Left lobe of liver (tissue), 2 donors: ENCODE data around the gene BUD23. TPM values are rescaled to one million over a fixed set of nuclear protein-coding genes. Genes with fewer than 3 reads are reported as not detected.
A peak's percentile ranks its signal among the peaks of the same experiment; 100 is the strongest.

Experiments used
- ATAC-seq: fragments of 200-7000 bp; cut with Tn5 transposase; one replicate; pipeline ENCODE4 v1.9.1; 2020; ENCODE audit warnings: mild to moderate bottlenecking, moderate library complexity
- DNase-seq: peaks from one replicate; pipeline ENCODE4 v3.0.0-alpha.2; 2020; ENCODE audit warnings: low spot score
- total RNA-seq: library from RNA; stranded (reverse); gene quantifications from one replicate; pipeline ENCODE4 v1.2.1, GENCODE V29; 2021
- donor health status: DM: no; HTN: no; CAD: no; lungs with moderate emphysema.
- donor health status: DM: no; HTN: yes; CAD: no.

Gene BUD23
- total RNA-seq, 1 donor from 2014 or later = 28.2 TPM

DNA sequence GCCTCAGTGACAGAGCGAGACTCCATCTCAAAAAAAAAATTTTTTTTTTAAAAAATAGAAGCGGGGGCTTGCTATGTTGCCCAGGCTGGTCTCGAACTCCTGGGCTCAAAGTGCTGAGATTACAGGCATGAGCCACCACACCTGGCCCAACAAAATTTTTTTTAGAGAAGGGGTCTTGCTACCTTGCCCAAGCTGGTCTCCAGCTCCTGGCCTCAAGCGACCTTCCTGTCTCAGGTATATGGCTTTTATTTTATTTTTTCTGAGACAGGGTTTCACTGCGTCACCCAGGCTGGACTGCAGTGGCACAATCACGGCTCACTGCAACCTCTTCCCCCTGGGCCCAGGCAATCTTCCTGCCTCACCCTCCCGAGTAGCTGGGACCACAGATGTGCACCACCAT lies 56.8 kb downstream of the BUD23 start:
- DNase-seq = no peak
- ATAC-seq = no peak

- no peak for ATAC-seq
- no peak for DNase-seq
Observed at GRCh38 chr7:73740771-73741170, 57.4 kb downstream of the BUD23 start.

DNA sequence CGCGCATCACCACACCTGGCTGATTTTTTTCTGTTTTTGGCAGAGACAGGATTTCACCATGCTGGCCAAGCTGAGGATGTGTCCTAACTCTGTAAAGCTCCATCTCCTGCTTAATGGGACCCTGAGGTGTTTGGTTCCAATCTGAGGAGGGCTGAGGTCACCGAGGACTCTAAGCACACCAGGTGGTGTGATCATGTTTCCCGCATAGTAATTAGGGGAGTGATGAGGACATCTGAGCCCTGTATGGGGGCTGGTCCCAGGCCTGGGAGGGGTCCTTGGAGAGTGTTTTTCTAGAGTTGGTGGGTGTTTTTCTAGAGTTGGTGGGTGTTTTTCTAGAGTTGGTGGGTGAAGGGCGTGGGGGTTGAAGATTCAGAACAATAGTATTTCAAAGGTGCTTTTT lies 58.2 kb downstream of the BUD23 start:
- ATAC-seq = no peak
- DNase-seq = no peak

DNA sequence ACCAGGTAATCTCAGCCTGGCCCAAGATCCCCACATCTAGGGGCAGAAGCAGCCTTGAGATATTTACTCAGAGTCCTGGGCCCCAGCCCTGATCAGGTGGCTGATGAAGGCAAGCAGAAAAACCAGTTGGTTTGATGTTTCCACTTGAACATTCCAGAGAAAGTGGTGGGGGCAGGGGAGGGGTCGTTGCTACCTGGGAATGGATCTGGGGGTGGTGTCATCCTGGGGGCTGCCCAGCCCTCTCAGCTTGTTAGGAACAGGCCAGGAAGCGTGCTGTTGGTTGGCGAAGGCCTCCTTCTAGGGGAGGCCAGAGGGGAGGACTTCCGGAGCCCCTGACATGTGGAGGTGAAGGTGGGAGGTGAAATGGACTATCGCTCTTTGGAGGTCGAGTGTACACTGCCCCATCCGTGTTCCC lies 58.9 kb downstream of the BUD23 start:
- no peak for DNase-seq

GRCh38 chr7:73742753-73743641 lies 59.6 kb downstream of the BUD23 start:
- ATAC-seq = peak; percentile 64

More for the DNA sequence above, 58.9 kb downstream of the BUD23 start:
- ATAC-seq = no peak

DNA sequence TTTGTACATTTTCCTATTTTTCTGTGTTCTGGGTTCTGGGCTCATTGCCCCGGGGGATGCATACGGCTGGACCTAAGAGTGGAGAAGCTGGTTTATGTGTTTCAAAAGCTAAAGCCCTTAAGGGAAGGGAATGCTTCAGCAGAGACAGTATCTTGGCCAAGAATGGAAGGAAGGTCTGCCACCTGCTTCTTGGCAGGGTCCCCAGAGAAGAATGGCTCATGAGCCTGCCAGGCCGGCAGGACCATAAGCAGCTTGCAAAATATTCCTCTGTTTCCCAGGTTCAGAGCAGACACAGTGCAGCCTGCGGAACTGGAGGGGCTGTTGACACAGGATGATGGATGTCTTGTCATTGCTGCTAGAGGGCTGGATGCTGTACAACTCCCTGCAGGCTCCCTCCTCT lies 63.0 kb downstream of the BUD23 start:
- ATAC-seq (no peak), DNase-seq (no peak)

More at GRCh38 chr7:73742753-73743641, 59.6 kb downstream of the BUD23 start:
- peak; percentile 97 for DNase-seq

Other genes starting within 250 kb of the BUD23 start
- gene FZD9, start 249.8 kb upstream of the BUD23 start, total RNA-seq = 0.08 TPM
- gene BAZ1B, start 161.3 kb upstream of the BUD23 start, total RNA-seq = 21.5 TPM
- 21.9 TPM for gene BCL7B, start 125.9 kb upstream of the BUD23 start, total RNA-seq
- gene TBL2, start 105.0 kb upstream of the BUD23 start, total RNA-seq = 16.1 TPM
- 457 TPM for gene MLXIPL, start 59.1 kb upstream of the BUD23 start, total RNA-seq
- 2.6 TPM for gene VPS37D, start 15.8 kb upstream of the BUD23 start, total RNA-seq
- 10.0 TPM for gene DNAJC30, start 144 bp upstream of the BUD23 start, total RNA-seq
- gene STX1A, start 36.1 kb downstream of the BUD23 start, total RNA-seq = 2.9 TPM
- 6.9 TPM for gene ABHD11, start 55.2 kb downstream of the BUD23 start, total RNA-seq
- 28.9 TPM for gene CLDN3, start 86.7 kb downstream of the BUD23 start, total RNA-seq
- gene CLDN4, start 147.4 kb downstream of the BUD23 start, total RNA-seq = 1.7 TPM
- gene METTL27, start 158.9 kb downstream of the BUD23 start, total RNA-seq = 0.96 TPM
- not detected for gene TMEM270, start 177.6 kb downstream of the BUD23 start, total RNA-seq